Heart left ventricle (tissue), 16 donors: Measurements from ENCODE around the gene OIP5. TPM values are rescaled to one million over a fixed set of nuclear protein-coding genes. Genes with fewer than 3 reads are reported as not detected.

Experiments
- ATAC-seq, 4 donors: fragments of 200-7000 bp; cut with Tn5 transposase; one replicate each; pipeline ENCODE4 v1.9.1; 2020 to 2022; ENCODE audit warnings: moderate library complexity in 4 of 4, mild to moderate bottlenecking in 3 of 4, moderate number of reproducible peaks in 1 of 4
- DNase-seq, 5 donors: peaks; one replicate each; pipeline ENCODE4 v3.0.0-alpha.2; 2020
- H3K27ac ChIP-seq, 12 donors: fragments of 200-600 bp; sonication (generic) in 4 of 12; one replicate each; pipeline versions ENCODE4 v1.5.0 to v1.8.0; 2016 to 2022; ENCODE audit warnings: mild to moderate bottlenecking in 2 of 12
- H3K27me3 ChIP-seq, 9 donors: fragments of 200-600 bp; sonication (generic) in 2 of 9; one replicate each; pipeline versions ENCODE4 v1.5.1 to v1.8.0; 2016 to 2022; ENCODE audit warnings: mild to moderate bottlenecking in 3 of 9
- H3K36me3 ChIP-seq, 9 donors: fragments of 200-600 bp; sonication (generic) in 2 of 9; one replicate each; pipeline versions ENCODE4 v1.5.0 to v1.8.0; 2018 to 2022; ENCODE audit warnings: mild to moderate bottlenecking in 2 of 9
- H3K4me1 ChIP-seq, 12 donors: fragments of 200-600 bp; sonication (generic) in 4 of 12; one replicate each; pipeline versions ENCODE4 v1.5.0 to v1.8.0; 2016 to 2022; ENCODE audit warnings: mild to moderate bottlenecking in 3 of 12
- H3K4me3 ChIP-seq, 12 donors: fragments of 200-600 bp; sonication (generic) in 4 of 12; one replicate each; pipeline versions ENCODE4 v1.5.0 to v1.8.0; 2017 to 2022; ENCODE audit warnings: mild to moderate bottlenecking in 9 of 12, moderate library complexity in 4 of 12
- H3K9me3 ChIP-seq, 12 donors: fragments of 200-600 bp; sonication (generic) in 4 of 12; one replicate each; pipeline versions ENCODE4 v1.5.0 to v1.8.0; 2016 to 2022; ENCODE audit warnings: mild to moderate bottlenecking in 1 of 12
- CTCF ChIP-seq, 12 donors: fragments of 200-600 bp; sonication (generic) in 4 of 12; IDR thresholded peaks; one replicate each; pipeline versions ENCODE4 v1.5.0 to v1.8.0; 2018 to 2022; ENCODE audit warnings: antibody characterized with exemption in 12 of 12, mild to moderate bottlenecking in 5 of 12
- POLR2A ChIP-seq, 2 donors: fragments of 450-650 bp; IDR thresholded peaks; one replicate each; pipeline ENCODE4 v1.6.1; 2017; ENCODE audit warnings: antibody characterized with exemption in 2 of 2, mild to moderate bottlenecking in 2 of 2, moderate library complexity in 2 of 2
- WGBS, 4 donors: extraction: QIAGEN DNeasy Blood & Tissue Kit in 2 of 4; methylation state at CpG; one replicate each; pipeline versions ENCODE4 v1.1.5 to v1.1.7; 2013 to 2018; 5-methylcytosine and 5-hydroxymethylcytosine counted together
- intact Hi-C, 10 donors: fragments of 100-400 bp; cut with DNase I; formaldehyde crosslinking; loops; one replicate each; pipeline versions ENCODE4 v1.11.1 to v1.14.2; 2022
- polyA plus RNA-seq, 2 donors: library from polyadenylated mRNA; stranded (reverse); fragments of 200-250 nt; gene quantifications; one replicate each; pipeline ENCODE4 v1.2.3, GENCODE V29; 2013
- total RNA-seq, 9 donors: library from RNA; depleted of rRNA in 2 of 9; stranded (reverse); fragments of >200 nt in 2 of 9; fragmentation: NEBNext Ultra II Directional in 3 of 9; extraction: Animal tissue kit (Norgen Biotek cat#: 25700) in 3 of 9; gene quantifications; one replicate each; pipeline versions ENCODE4 v1.1.0 to v1.2.4, GENCODE V29; 2016 to 2023
- donor health status: ischemic (EF 13 %, LVEDD 7.1; RV severe dilation, severe dysfunction).
- donor health status: healthy with polysubstance abuse.
- donor health status: DM: no; HTN: yes; CAD: no.
- donor health status: DM: no; HTN: no; CAD: no.
- donor health status: ischemic (EF 25% LVEDD 6.9; RV normal size, moderate dysfunction).
- donor health status: ischemic (EF 25% LVEDD 5.7; RV mildly dilated, moderate dysfunction).
- donor health status: healthy.
- donor health status: DM: yes; HTN: yes; CAD: no.
- donor health status: ischemic (EF 35%, LVEDD 5.7; RV mildly dilated, moderate dysfunction).
- donor health status: nonischemic (EF 11% LVEDD 7.7; RV severe dilation, severe dysfunction).
- donor health status: DM: yes; HTN: yes; CAD: no.
- donor health status: PGD.
- donor health status: ischemic (EF 29% LVEDD 5.4; RV normal size, mild dysfunction).
- donor health status: nonischemic (EF 23%, LVEDD 6.1; RV moderate dilation, normal function).

OIP5 gene
- total and polyA plus RNA-seq, 11 donors = 0.19 to 1.3 (median 0.68) TPM; not detected in 2

GRCh38 chr15:41334293-41335120, 2.1 kb upstream of the OIP5 start:
- no peaks in the 10 kb centered on the region for H3K9me3 ChIP-seq
- DNase-seq = no peak
- ATAC-seq = no peak
- intact Hi-C loops = loop anchor here in 1 of 10 donors (5.0 to 10.0 kb wide), 2 partner anchors 52 to 430 kb away; no protein-coding TSS in a partner anchor
- 89 to 90% (median 90%) methylated on average over 12 of the region's 12 CpGs for WGBS, 4 donors
- H3K27ac ChIP-seq = no peak overlapping the region
- no peaks in the 10 kb centered on the region for H3K36me3 ChIP-seq
- peaks cover 0 to 31% (median 9%) of the 10 kb centered on the region in 12 donors for H3K4me1 ChIP-seq
- H3K4me3 ChIP-seq = peak overlapping the region in 1 of 12 donors; percentile 98
- no peaks in the 10 kb centered on the region for H3K27me3 ChIP-seq
- TF ChIP-seq POLR2A (IDR thresholded peaks at IDR 0.05) = no peak
- no peak for TF ChIP-seq CTCF (IDR thresholded peaks at IDR 0.05)

GRCh38 chr15:41333026-41333562, 703 bp upstream of the OIP5 start:
- ATAC-seq (peak in 2 of 4 donors; percentile 3 to 6), DNase-seq (peak in 1 of 5 donors; percentile 70)
- WGBS, 4 donors = 0 to 1% (median 1%) methylated on average over 26 of the region's 26 CpGs
- Histone ChIP-seq H3K27me3 (no peaks in the 10 kb centered on the region), H3K4me3 (peak overlapping the region; percentile 19 to 98 (median 82)), H3K36me3 (no peaks in the 10 kb centered on the region), H3K4me1 (peaks cover 0 to 31% (median 9%) of the 10 kb centered on the region in 12 donors), H3K9me3 (no peaks in the 10 kb centered on the region), H3K27ac (peak overlapping the region in 6 of 12 donors; percentile 27 to 76 (median 49))
- intact Hi-C loops = loop anchor here in 1 of 10 donors (5.0 to 10.0 kb wide), 2 partner anchors 51 to 428 kb away; no protein-coding TSS in a partner anchor
- no peak for TF ChIP-seq CTCF (IDR thresholded peaks at IDR 0.05)
- TF ChIP-seq POLR2A (IDR thresholded peaks at IDR 0.05) = no peak

- TF ChIP-seq POLR2A (IDR thresholded peaks at IDR 0.05) = no peak
- peak in 8 of 12 donors; percentile 36 to 77 (median 64) for TF ChIP-seq CTCF (IDR thresholded peaks at IDR 0.05)
- H3K9me3 ChIP-seq = no peaks in the 10 kb centered on the region
- peak overlapping the region in 9 of 12 donors; percentile 14 to 75 (median 58) for H3K27ac ChIP-seq
- ATAC-seq = no peak
- H3K36me3 ChIP-seq = no peaks in the 10 kb centered on the region
- WGBS, 4 donors = 3 to 7% (median 5%) methylated on average over 14 of the region's 14 CpGs
- H3K27me3 ChIP-seq = no peaks in the 10 kb centered on the region
- intact Hi-C loops = loop anchor here in 1 of 10 donors (5.0 to 10.0 kb wide), 2 partner anchors 50 to 427 kb away; no protein-coding TSS in a partner anchor
- DNase-seq = no peak
- peaks cover 0 to 27% (median 9%) of the 10 kb centered on the region in 12 donors for H3K4me1 ChIP-seq
- H3K4me3 ChIP-seq = peak overlapping the region; percentile 67 to 98 (median 84)
These were observed 578 bp downstream of the OIP5 start for GRCh38 chr15:41331833-41332193.

- H3K4me3 ChIP-seq = peak overlapping the region in 1 of 12 donors; percentile 98
- H3K9me3 ChIP-seq = no peaks in the 10 kb centered on the region
- intact Hi-C loops = loop anchor here in 1 of 10 donors (5.0 to 10.0 kb wide), 2 partner anchors 49 to 426 kb away; no protein-coding TSS in a partner anchor
- H3K27ac ChIP-seq = no peak overlapping the region
- no peaks in the 10 kb centered on the region for H3K27me3 ChIP-seq
- H3K4me1 ChIP-seq = peaks cover 0 to 26% (median 9%) of the 10 kb centered on the region in 12 donors
- DNase-seq (no peak), ATAC-seq (no peak)
- TF ChIP-seq CTCF (IDR thresholded peaks at IDR 0.05) = no peak
- TF ChIP-seq POLR2A (IDR thresholded peaks at IDR 0.05) = no peak
- no peaks in the 10 kb centered on the region for H3K36me3 ChIP-seq
- 73 to 81% (median 78%) methylated on average over 6 of the region's 6 CpGs for WGBS, 4 donors
These were observed 1.1 kb downstream of the OIP5 start for GRCh38 chr15:41331281-41331680.
